HG02588 (cell line): ENCODE measurements around the gene SPATA20.

Experiments
- ATAC-seq: cut with Tn5 transposase; IDR thresholded peaks from one replicate; pipeline ENCODE4 v1.9.1; 2021; ENCODE audit warnings: mild to moderate bottlenecking, moderate library complexity; ENCODE audit not compliant: unreplicated experiment

Gene SPATA20

DNA sequence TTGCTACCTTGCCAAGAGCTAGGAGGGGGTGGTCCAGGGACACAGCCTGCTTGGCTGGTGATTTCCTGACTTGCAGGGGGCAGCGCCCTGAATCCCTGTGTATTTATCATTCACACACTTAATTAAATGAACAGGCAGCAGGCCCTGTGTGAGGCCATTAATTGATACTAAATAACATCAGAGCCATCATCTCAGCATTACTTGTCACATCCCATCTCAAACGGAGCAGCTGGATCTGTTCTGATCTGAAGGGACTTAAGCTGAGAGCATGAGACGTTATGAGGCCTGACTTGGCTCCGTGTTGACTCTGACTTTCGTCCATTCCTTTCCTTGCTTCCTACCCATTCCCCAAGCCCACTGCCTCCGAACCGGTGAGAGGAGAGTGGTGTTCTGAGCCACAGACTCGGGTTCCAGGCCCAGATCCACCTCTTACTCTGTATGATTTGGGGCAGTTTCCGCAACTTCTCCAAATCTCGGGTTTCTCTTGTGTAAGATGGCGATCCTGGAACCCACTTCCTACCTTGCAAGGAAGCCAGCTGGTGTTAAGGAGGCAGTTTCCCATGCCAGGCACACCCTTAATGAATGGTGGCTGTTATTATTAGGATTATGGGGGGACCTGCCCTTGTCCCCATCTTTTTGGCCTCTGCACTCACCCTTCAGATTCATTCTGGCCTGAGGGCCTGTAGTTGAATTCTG, 47.3 kb downstream of the SPATA20 start:
- no peak for ATAC-seq

DNA sequence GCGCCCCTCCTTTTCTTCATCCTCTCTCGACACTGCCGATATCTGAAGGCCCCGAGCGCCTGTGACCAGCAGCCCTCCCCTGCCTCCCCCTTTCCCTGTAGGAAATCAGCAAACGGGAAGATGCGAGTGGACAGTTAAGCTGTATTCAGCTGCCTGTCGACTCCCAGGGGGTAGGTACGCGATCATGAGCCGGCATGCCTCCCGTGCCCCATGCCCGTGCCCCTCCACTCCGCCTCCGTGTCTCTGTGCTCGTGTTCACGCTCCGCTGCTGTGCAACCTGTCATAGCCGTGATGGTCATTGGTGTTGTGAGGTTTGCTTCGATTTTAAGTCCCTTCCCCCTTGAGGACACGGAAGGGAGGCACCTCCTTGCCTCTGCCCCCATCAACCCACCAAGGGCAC, 47.9 kb downstream of the SPATA20 start:
- no peak for ATAC-seq

DNA sequence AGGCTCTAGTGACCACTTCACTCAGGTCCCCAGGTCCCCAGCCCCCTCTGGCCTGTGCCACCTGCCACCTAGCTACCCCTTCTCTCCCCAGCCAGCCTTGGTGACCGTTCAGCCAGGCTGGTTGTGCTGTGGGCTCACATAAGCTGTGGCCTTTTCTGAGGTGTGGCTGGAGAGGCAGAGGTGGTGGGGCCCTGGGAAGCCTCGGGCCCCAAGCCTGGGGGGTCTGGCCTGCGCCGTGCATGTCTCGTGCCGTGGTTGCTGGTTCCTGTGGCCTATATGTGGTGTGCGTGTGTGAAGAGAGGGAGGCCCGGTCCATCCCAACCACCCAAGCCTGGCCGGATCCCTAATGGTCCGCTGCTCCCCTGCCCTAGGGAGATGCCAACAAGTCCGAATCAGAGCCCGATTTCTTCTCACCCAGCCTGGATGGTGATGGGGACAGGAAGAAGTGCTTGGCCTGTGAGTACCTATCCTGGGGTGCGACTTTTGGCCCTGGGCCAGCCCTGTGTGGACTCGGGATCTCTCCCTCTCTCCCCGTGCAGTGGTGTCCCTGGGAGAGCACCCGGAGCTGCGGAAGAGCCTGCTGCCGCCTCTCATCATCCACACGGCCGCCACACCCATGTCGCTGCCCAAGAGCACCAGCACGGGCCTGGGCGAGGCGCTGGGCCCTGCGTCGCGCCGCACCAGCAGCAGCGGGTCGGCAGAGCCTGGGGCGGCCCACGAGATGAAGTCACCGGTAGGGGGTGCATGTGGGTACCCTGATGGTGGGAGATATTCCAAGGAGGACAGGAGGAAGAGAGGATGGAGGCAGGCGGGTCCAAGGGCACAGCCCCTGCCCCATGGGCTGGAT, 49.4 kb downstream of the SPATA20 start:
- ATAC-seq, result no peak

DNA sequence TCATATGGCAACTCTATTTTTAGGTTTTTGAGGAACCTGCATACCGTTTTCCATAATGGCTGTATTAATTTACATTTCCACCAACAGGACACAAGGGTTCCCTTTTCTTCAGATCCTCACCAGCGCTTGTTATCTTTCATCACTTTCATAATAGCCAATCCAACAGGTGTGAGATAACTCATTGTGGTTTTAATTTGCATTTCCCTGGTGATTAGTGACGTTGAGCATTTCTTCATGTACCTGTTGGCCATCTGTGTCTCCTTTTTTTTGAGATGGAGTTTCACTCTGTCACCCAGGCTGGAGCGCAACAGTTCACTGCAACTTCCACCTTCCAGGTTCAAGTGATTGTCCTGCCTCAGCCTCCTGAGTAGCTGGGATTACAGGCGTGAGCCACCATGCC, 51.5 kb downstream of the SPATA20 start:
- no peak for ATAC-seq

DNA sequence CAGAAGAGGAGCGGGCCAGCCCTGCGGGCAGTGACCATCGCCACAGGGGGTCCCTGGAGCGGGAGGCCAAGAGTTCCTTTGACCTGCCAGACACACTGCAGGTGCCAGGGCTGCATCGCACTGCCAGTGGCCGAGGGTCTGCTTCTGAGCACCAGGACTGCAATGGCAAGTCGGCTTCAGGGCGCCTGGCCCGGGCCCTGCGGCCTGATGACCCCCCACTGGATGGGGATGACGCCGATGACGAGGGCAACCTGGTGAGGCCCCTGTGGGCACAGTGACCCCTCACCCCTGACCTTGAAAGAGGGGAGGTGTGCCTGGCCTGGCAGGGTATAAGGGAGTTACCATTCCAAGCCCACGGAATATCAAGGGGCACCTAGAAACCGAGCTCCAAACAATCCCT, 52.6 kb downstream of the SPATA20 start:
- ATAC-seq, result no peak

DNA sequence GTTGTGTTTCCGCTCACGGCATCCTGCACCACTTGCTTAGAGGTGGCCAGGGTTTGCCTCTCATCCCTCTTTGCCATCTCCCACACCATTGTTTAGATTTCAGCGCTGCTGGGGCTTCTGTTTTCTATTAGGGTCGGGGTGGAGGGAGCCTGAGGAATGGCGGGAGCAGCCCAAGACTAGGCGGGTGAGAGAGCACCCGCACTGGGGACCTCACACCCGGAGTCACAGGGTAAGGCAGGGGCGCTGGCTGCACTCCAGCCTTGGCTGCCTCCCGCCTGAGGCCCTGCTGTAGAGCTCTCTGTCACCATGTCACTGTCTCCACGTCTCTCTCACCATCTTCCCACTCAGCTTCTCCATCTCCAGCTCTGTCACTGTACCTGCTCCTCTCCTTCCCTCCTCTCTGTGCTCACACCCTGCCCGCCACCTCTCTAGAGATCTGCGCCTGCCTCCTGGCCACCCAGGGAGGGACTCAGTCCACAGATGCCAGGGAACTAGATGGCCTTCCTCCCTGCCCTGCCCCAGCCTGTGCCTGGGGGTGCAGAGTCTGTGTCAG, 54.9 kb downstream of the SPATA20 start:
- no peak for ATAC-seq

DNA sequence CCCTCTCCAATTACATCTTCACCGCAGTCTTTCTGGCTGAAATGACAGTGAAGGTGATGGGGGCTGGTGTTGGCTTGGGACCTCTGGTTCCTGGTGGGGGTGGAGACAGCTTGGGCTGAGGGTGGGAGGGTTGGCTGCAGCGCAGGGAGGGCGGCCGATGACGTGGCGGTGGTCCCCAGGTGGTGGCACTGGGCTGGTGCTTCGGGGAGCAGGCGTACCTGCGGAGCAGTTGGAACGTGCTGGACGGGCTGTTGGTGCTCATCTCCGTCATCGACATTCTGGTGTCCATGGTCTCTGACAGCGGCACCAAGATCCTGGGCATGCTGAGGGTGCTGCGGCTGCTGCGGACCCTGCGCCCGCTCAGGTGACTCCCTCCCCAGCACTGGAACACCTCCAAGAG, 55.9 kb downstream of the SPATA20 start:
- no peak for ATAC-seq

DNA sequence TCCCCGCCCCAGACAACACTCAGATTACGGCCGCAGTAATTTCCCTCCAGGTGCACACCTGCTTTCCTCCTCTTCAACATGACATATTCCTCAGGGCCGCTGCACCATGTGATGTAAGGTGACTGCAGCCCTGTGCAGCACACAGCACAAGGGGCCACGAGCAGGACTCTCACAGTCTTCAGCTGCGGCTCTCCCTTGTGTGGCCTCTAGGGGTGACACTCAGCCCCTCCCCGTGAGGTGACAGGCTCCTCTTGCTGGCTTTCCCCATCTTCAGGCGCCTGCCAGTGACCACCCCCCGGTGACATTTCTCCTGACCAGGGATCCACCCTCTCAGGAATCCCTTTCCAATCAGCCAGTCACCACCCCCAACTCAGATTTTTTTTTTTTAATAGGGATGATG, 56.4 kb downstream of the SPATA20 start:
- ATAC-seq, result no peak

DNA sequence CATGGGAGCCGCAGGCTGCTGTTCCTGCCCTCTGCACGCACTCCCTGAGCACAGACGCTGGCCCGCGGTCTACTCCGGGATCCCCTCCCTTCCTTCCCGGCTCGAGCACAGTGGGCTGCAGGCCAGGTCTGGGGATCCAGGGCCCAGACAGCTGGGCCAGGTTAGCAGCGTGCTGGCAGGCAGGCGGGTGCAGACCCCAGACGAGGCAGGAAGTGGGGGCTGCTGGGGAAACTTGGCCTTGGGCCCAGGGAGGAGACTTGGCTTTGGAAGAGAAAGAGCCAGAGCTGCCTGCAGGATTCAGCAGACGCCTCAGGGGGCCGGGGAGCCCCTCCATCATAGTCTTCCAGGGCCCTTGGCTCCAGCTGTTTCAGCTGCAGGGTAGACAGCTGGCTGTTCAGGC, 57.5 kb downstream of the SPATA20 start:
- no peak for ATAC-seq

DNA sequence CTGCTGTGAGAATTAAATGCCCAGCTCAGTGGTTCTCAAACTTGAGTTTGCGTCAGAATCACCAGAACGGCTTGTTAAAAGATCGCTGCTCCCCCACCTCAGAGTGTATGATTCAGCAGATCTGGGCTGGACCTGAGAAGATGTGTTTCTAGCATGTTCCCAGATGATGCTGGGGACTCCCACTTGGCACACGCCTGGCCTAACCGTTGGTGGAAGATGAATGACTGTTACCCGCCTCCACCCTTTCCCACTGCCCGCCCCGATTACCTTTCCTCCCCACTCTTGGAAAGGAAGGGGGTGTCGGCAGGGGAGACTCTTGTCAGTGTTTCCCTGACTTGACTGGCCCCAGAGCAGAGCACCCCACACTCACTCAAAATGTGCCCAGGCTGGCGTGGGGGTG, 58.5 kb downstream of the SPATA20 start:
- no peak for ATAC-seq
